PFSK-1 (cell line): ENCODE measurements around the gene MYRF.

Experiments used
- FOXP2 ChIP-seq: optimal IDR thresholded peaks from 2 replicates; pipeline ENCODE3; 2011; ENCODE audit warnings: borderline replicate concordance, control low read depth, inconsistent platforms; ENCODE audit not compliant: insufficient read depth; ENCODE audit errors: extremely low read length, extremely low read depth
- POLR2AphosphoS5 ChIP-seq: IDR thresholded peaks from 2 replicates; pipeline ENCODE4 v1.6.1; 2012; ENCODE audit warnings: low read depth, mild to moderate bottlenecking, control low read depth, low read length, moderate library complexity
- REST ChIP-seq, 2 experiments: IDR thresholded peaks; 2 replicates each; pipeline versions ENCODE4 v1.6.1 to v1.8.0; 2011 to 2012; ENCODE audit warnings: low read depth in 2 of 2, low read length in 2 of 2, control low read depth in 1 of 2, inconsistent platforms in 1 of 2, mild to moderate bottlenecking in 1 of 2, moderate library complexity in 1 of 2; ENCODE audit not compliant: insufficient read depth in 1 of 2
- SIN3A ChIP-seq: IDR thresholded peaks from 2 replicates; pipeline ENCODE4 v1.6.1; 2012; ENCODE audit warnings: mild to moderate bottlenecking, low read length, moderate library complexity, borderline replicate concordance; ENCODE audit not compliant: insufficient read depth
- TAF1 ChIP-seq: IDR thresholded peaks from 2 replicates; pipeline ENCODE4 v1.6.1; 2012; ENCODE audit warnings: low read length, control low read depth, borderline replicate concordance; ENCODE audit not compliant: insufficient read depth

Gene MYRF

DNA sequence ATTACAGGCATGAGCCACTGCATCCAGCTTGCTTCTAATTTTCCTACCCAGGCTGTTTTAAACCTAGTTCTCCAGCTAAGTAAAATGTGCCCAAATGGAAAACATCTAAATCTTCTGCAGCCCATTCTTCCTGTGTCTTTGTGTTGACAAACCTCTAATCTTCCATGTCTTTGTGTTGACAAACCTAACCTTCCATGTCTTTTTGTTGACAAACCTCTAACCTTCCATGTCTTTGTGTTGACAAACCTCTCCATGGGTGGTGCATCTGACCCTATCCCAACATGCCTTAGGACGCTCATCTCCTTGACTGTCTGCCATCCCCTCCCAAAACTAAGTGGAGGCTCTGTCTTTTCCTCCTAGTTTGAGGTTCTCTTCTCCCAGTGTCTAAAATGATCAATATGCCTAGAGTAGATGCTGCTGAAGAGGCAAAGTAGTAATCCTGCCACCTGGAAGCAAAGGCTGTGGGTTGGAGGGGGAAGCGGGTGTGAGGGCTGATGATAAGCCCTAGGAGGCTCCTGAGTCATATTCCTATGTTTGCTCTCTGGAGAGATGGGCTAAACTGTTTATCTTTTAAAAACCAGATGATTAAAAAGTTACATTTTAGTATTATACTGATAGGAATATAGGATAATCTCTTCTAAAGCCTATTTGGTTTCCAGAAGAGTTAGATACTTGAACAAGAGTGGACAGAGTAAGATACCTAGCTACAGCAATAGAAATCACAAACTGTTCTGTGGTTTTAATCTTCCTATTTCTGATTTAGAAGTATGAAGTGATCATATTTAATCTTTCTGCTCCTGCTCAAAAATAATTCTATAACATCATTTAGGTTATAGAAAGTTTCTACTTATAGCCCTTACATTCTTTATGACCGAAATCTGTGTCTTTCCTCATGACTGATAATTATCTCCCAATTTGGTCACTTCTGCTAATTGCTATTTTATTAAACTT is 48.2 kb downstream of the MYRF start:
- TF ChIP-seq REST (IDR thresholded peaks at IDR 0.05; ENCODE audit: insufficient read depth in 1 of 2, low read depth in 2 of 2, low read length in 2 of 2) (no peak), TAF1 (no peak), POLR2AphosphoS5 (no peak), SIN3A (no peak), FOXP2 (no peak)

DNA sequence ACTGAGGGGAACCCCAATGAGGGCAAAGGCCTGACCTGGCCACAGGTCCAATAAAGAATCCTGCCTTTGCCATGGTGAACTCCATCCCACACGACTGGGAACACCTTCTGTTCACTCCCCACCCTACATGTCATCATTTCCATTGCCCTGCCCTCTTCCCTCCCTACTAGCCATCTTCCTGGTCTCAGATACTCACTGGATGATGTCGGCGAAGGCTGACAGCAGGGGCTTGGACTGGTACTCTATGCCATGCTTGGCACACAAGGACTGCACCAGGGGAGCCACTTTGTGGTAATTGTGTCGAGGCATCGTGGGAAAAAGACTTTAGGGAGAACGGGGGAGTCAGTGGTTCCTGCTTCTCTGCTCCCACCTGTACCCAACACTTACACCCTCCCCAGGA is 50.2 kb downstream of the MYRF start:
- no peak for TF ChIP-seq REST (IDR thresholded peaks at IDR 0.05; ENCODE audit: insufficient read depth in 1 of 2, low read depth in 2 of 2, low read length in 2 of 2)
- no peak for TF ChIP-seq SIN3A
- TF ChIP-seq FOXP2, result no peak
- TF ChIP-seq TAF1, result no peak
- no peak for TF ChIP-seq POLR2AphosphoS5

DNA sequence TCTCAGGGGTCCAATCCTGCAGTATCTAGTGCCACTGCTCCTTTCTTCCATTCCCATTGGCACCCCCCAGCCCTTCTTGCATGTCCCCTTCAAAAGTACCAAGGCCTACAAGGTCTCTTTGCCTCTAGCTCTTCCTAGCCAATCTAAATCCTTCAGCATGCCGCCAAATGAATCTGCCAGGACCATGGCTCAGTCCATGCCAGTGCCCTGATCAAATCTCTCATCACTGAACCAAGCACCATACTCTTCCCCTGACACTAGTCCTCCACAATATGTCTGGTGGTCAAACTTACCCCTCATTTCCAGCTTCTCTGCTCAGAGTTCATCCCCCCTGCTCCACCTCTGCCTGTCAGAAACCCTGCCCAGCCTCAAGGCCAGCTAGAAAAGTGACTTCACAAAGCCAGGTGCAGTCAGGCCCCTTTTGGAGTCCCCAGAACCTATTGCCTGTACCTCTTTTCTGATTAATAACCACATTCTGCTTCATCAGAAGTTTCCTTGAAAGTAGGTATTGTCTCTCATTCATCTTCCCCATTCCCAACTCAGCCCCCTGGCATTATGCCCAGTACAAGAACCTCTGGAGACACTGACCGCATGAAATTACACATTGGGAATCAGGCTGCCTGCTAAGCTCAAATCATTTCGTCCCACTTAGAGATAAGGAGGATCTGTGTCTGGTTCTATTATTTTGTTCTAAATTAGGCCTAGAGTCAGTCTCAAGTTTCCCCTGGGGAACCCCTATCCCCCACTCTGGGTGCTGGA is 51.6 kb downstream of the MYRF start:
- TF ChIP-seq TAF1 (no peak), SIN3A (no peak), POLR2AphosphoS5 (no peak), FOXP2 (no peak), REST (IDR thresholded peaks at IDR 0.05; ENCODE audit: insufficient read depth in 1 of 2, low read depth in 2 of 2, low read length in 2 of 2) (no peak)

DNA sequence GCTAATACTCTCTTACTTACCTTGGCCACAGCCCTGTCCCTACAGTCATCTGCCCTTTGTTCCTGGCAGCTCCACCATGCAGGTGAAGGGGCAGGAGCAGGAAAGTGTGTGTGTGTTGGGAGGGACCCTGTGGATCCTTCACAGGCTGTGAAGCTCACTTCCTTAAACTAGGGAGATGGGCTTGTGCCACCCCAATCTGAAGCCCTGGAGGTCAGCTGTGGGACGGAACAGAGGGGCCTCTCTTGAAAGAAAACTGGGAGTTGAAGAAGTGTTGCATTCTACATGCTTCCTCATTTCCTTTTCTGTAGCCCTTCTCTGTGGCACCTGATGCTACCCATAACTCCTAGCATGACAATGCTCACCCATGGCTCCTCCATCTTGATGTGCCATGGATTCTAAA is 52.7 kb downstream of the MYRF start:
- TF ChIP-seq POLR2AphosphoS5 (no peak), SIN3A (no peak), REST (IDR thresholded peaks at IDR 0.05; ENCODE audit: insufficient read depth in 1 of 2, low read depth in 2 of 2, low read length in 2 of 2) (no peak), FOXP2 (no peak), TAF1 (no peak)
